Neural cell (in vitro differentiated cells): ENCODE measurements around the gene CA11. TPM values are rescaled to one million over a fixed set of nuclear protein-coding genes. Genes with fewer than 3 reads are reported as not detected.

Experiments
- H2AFZ ChIP-seq: fragments of 200-600, 300-800 bp; sonication (generic), shearing (Covaris generic); 2 replicates; pipeline ENCODE4 v1.6.0; 2014; ENCODE audit warnings: low read depth, mild to moderate bottlenecking, antibody characterized with exemption, low read length, moderate library complexity
- H3F3A ChIP-seq: fragments of 200-600 bp; shearing (Covaris generic); 2 replicates; pipeline ENCODE4 v1.6.1; 2016; ENCODE audit warnings: mild to moderate bottlenecking, moderate library complexity, mixed read lengths, antibody characterized with exemption, low read length; ENCODE audit not compliant: insufficient read depth, poor library complexity, severe bottlenecking
- H3K27ac ChIP-seq: fragments of 200-600, 300-800 bp; sonication (generic), shearing (Covaris generic); 2 replicates; pipeline ENCODE4 v1.5.1; 2014; ENCODE audit warnings: mild to moderate bottlenecking, low read length, moderate library complexity
- H3K27me3 ChIP-seq: fragments of 300-800, 200-600 bp; sonication (generic), shearing (Covaris generic); 2 replicates; pipeline ENCODE4 v1.6.0; 2014; ENCODE audit warnings: mild to moderate bottlenecking, low read depth, low read length, moderate library complexity; ENCODE audit not compliant: insufficient read depth
- H3K36me3 ChIP-seq: fragments of 300-800, 200-600 bp; sonication (generic), shearing (Covaris generic); 2 replicates; pipeline ENCODE4 v1.5.1; 2014; ENCODE audit warnings: mild to moderate bottlenecking, antibody characterized with exemption, low read length, moderate library complexity; ENCODE audit not compliant: insufficient read depth
- H3K4me2 ChIP-seq: fragments of 300-800, 200-600 bp; sonication (generic), shearing (Covaris generic); 2 replicates; pipeline ENCODE4 v1.6.0; 2014; ENCODE audit warnings: mild to moderate bottlenecking, low read length
- H3K4me3 ChIP-seq: fragments of 300-800, 200-600 bp; sonication (generic), shearing (Covaris generic); 2 replicates; pipeline ENCODE4 v1.5.1; 2014; ENCODE audit warnings: mild to moderate bottlenecking, low read length, moderate library complexity
- H3K79me2 ChIP-seq: fragments of 200-600 bp; shearing (Covaris generic); replicated peaks from 2 replicates; pipeline ENCODE4 v1.6.0; 2014; ENCODE audit warnings: mild to moderate bottlenecking, low read length, moderate library complexity; ENCODE audit not compliant: insufficient read depth
- H3K9ac ChIP-seq: fragments of 300-800, 200-600 bp; sonication (generic), shearing (Covaris generic); 2 replicates; pipeline ENCODE4 v1.6.1; 2016; ENCODE audit warnings: mild to moderate bottlenecking, low read length, mixed read lengths
- H3K9me2 ChIP-seq: fragments of 200-600 bp; shearing (Covaris generic); 2 replicates; pipeline ENCODE4 v1.6.1; 2016; ENCODE audit warnings: mild to moderate bottlenecking, low read length, mixed read lengths; ENCODE audit not compliant: insufficient read depth
- H3K9me3 ChIP-seq: fragments of 200-600, 300-800 bp; sonication (generic), shearing (Covaris generic); 2 replicates; pipeline ENCODE4 v1.6.1; 2016; ENCODE audit warnings: mild to moderate bottlenecking, mixed run types, low read length, moderate library complexity, mixed read lengths
- H4K20me1 ChIP-seq: fragments of 200-600 bp; shearing (Covaris generic); 2 replicates; pipeline ENCODE4 v1.6.1; 2016; ENCODE audit warnings: mild to moderate bottlenecking, mixed run types; ENCODE audit not compliant: insufficient read depth
- CTCF ChIP-seq: fragments of 450-650 bp; IDR thresholded peaks from 2 replicates; pipeline ENCODE4 v1.5.1; 2014; ENCODE audit warnings: antibody characterized with exemption, mild to moderate bottlenecking, moderate library complexity; ENCODE audit not compliant: poor library complexity, severe bottlenecking
- EP300 ChIP-seq: fragments of 450-650 bp; conservative IDR thresholded peaks from 2 replicates; pipeline ENCODE4 v1.6.1; 2014; ENCODE audit warnings: antibody characterized with exemption, mild to moderate bottlenecking, moderate library complexity; ENCODE audit not compliant: poor library complexity, severe bottlenecking
- EZH2 ChIP-seq: fragments of 200-600, 300-800 bp; shearing (Covaris generic), sonication (generic); IDR thresholded peaks from 2 replicates; pipeline ENCODE4 v1.6.1; 2014; ENCODE audit warnings: antibody characterized with exemption, low read length, borderline replicate concordance, mild to moderate bottlenecking; ENCODE audit not compliant: insufficient read depth, poor library complexity, severe bottlenecking
- MXI1 ChIP-seq: fragments of 450-650 bp; conservative IDR thresholded peaks from 2 replicates; pipeline ENCODE4 v1.6.1; 2014; ENCODE audit warnings: antibody characterized with exemption, mild to moderate bottlenecking; ENCODE audit not compliant: poor library complexity, severe bottlenecking
- POLR2AphosphoS5 ChIP-seq: IDR thresholded peaks from 2 replicates; pipeline ENCODE4 v1.6.1; 2012
- RAD21 ChIP-seq: fragments of 450-650 bp; conservative IDR thresholded peaks from 2 replicates; pipeline ENCODE4 v1.6.1; 2014; ENCODE audit warnings: antibody characterized with exemption, mild to moderate bottlenecking, moderate library complexity
- SMC3 ChIP-seq: fragments of 450-650 bp; conservative IDR thresholded peaks from 2 replicates; pipeline ENCODE4 v1.6.1; 2014; ENCODE audit warnings: antibody characterized with exemption, mild to moderate bottlenecking, moderate library complexity; ENCODE audit not compliant: poor library complexity
- TAF1 ChIP-seq: IDR thresholded peaks from 2 replicates; pipeline ENCODE4 v1.6.1; 2012; ENCODE audit warnings: low read depth
- polyA plus RNA-seq: library from polyadenylated mRNA; depleted of rRNA; stranded (reverse); fragments of >200 nt; gene quantifications from 2 replicates; pipeline ENCODE4 v1.2.3, GENCODE V29; 2014
- TF ChIP-seq, protein P1 (sequence below): IDR thresholded peaks from 2 replicates; pipeline ENCODE4 v1.6.1; 2012; ENCODE audit warnings: borderline replicate concordance

Gene CA11
- polyA plus RNA-seq, 1 donor from 2014 or later, result 108 TPM

- peaks cover 24% of the 10 kb centered on the region for H3K79me2 ChIP-seq
- peak within 1 kb of the TSS; percentile 52 for H2AFZ ChIP-seq
- H3K27me3 ChIP-seq, result no peaks in the 10 kb centered on the region
- no peaks in the 10 kb centered on the region for H3K9me3 ChIP-seq
- peaks cover 3% of the 10 kb centered on the region for H3K36me3 ChIP-seq
- peaks cover 4% of the 10 kb centered on the region for H4K20me1 ChIP-seq
- H3K4me2 ChIP-seq, result peak within 1 kb of the TSS; percentile 90
- no peaks in the 10 kb centered on the region for H3K9me2 ChIP-seq
- TF ChIP-seq RAD21 (peak; percentile 38), TAF1 (peak; percentile 96), EP300 (peak; percentile 86), CTCF (peak; percentile 45), EZH2 (no peak), SMC3 (peak; percentile 54), MXI1 (peak; percentile 88), POLR2AphosphoS5 (peak; percentile 96)
- TF ChIP-seq, protein P1, sequence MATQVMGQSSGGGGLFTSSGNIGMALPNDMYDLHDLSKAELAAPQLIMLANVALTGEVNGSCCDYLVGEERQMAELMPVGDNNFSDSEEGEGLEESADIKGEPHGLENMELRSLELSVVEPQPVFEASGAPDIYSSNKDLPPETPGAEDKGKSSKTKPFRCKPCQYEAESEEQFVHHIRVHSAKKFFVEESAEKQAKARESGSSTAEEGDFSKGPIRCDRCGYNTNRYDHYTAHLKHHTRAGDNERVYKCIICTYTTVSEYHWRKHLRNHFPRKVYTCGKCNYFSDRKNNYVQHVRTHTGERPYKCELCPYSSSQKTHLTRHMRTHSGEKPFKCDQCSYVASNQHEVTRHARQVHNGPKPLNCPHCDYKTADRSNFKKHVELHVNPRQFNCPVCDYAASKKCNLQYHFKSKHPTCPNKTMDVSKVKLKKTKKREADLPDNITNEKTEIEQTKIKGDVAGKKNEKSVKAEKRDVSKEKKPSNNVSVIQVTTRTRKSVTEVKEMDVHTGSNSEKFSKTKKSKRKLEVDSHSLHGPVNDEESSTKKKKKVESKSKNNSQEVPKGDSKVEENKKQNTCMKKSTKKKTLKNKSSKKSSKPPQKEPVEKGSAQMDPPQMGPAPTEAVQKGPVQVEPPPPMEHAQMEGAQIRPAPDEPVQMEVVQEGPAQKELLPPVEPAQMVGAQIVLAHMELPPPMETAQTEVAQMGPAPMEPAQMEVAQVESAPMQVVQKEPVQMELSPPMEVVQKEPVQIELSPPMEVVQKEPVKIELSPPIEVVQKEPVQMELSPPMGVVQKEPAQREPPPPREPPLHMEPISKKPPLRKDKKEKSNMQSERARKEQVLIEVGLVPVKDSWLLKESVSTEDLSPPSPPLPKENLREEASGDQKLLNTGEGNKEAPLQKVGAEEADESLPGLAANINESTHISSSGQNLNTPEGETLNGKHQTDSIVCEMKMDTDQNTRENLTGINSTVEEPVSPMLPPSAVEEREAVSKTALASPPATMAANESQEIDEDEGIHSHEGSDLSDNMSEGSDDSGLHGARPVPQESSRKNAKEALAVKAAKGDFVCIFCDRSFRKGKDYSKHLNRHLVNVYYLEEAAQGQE, result peak; percentile 96
- H3K4me3 ChIP-seq, result peak within 1 kb of the TSS; percentile 88
- H3F3A ChIP-seq, result peaks cover 5% of the 10 kb centered on the region
- H3K27ac ChIP-seq, result peak within 1 kb of the TSS; percentile 83
- peak within 1 kb of the TSS; percentile 88 for H3K9ac ChIP-seq
Measured at GRCh38 chr19:48618916-48619691, 26.9 kb downstream of the CA11 start, which contains the start of the genes RPL18 and SPHK2. Gene RPL18 (minus strand): TSS chr19:48619178. CDS start chr19:48619143, 35 bp downstream. Gene SPHK2 (plus strand): TSS chr19:48619506. CDS start chr19:48620515, 1,009 bp downstream.

DNA sequence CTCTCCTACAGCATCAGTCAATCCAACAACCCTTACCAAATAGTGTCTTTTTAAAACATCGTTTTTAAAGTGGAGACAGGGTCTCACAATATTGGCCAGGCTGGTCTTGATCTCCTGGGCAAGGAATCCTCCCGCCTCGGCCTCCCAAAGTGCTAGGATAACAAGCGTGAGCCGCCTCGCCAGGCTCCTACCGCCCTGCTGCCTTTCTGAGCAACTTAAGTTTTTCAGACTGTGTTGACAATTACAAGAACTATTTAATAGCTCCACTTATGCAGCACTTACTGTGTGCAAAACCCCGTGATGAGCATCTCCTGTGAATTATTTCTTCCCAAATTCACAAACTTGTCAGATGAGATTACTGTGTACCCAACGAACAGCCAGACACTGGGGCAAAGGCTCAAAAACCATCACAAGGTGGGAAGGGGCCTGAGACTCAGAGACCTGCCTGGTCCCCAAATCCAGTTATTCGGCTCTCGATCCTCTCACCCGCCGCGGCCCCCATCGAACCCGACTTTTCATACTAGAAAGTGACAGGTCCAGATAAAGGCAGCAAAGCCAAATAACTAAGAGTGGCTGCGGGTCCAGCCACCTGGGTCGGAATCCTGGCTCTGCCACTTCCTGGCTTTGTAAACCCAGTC lies 27.6 kb downstream of the CA11 start:
- Histone ChIP-seq H3K79me2 (peaks cover 24% of the 10 kb centered on the region), H3K9me2 (no peaks in the 10 kb centered on the region), H3K4me3 (peak overlapping the region; percentile 88), H3K27me3 (no peaks in the 10 kb centered on the region), H4K20me1 (peaks cover 4% of the 10 kb centered on the region), H3K9me3 (no peaks in the 10 kb centered on the region), H3K27ac (peak overlapping the region; percentile 83), H3K4me2 (peak overlapping the region; percentile 88), H3K9ac (peak overlapping the region; percentile 88), H3K36me3 (peaks cover 3% of the 10 kb centered on the region), H2AFZ (peak overlapping the region; percentile 52), H3F3A (peaks cover 2% of the 10 kb centered on the region)
- TF ChIP-seq EP300, result no peak
- no peak for TF ChIP-seq POLR2AphosphoS5
- TF ChIP-seq, protein P1, result no peak
- TF ChIP-seq RAD21, result no peak
